ENCODE data around the gene OR52B6. TPM values are rescaled to one million over a fixed set of nuclear protein-coding genes. Genes with fewer than 3 reads are reported as not detected.
A peak's percentile ranks its signal among the peaks of the same experiment; 100 is the strongest.

Gene OR52B6
- total and polyA plus RNA-seq, 10 donors = not detected

- intact Hi-C loops (cut with DNase I; ENCODE audit: low total_unique reads) = no loop called here
- no peak for DNase-seq
- WGBS, 5 donors = 91 to 97% (median 93%) methylated on average over 11 of the region's 11 CpGs
- Histone ChIP-seq H3K4me1 (no peaks in the 10 kb centered on the region), H3K4me3 (no peak overlapping the region), H3K36me3 (no peaks in the 10 kb centered on the region), H3K9me3 (no peaks in the 10 kb centered on the region), H3K27me3 (replicated peaks in 1 of 7) (no peaks in the 10 kb centered on the region), H3K27ac (no peak overlapping the region)
- no peak for TF ChIP-seq POLR2AphosphoS5 (IDR thresholded peaks at IDR 0.05)
- no peak for TF ChIP-seq CTCF (IDR thresholded peaks at IDR 0.05 in 8 of 11, conservative IDR thresholded peaks at IDR 0.05 in 3 of 11)
- TF ChIP-seq POLR2A (IDR thresholded peaks at IDR 0.05) = no peak
Measured at GRCh38 chr11:5611627-5612026, 30.9 kb downstream of the OR52B6 start.

- 82 to 94% (median 89%) methylated on average over 3 of the region's 3 CpGs for WGBS, 5 donors
Measured at GRCh38 chr11:5618807-5619206, 38.1 kb downstream of the OR52B6 start.

GRCh38 chr11:5620651-5621521, 40.2 kb downstream of the OR52B6 start:
- WGBS, 5 donors = 72 to 79% (median 73%) methylated on average over 3 of the region's 3 CpGs
- no peak for DNase-seq
- intact Hi-C loops (cut with DNase I; ENCODE audit: low total_unique reads) = loop anchor here (10.0 kb wide), 1 partner anchor 74 kb away; no protein-coding TSS in a partner anchor
- H3K36me3 ChIP-seq = no peaks in the 10 kb centered on the region
- peak overlapping the region in 2 of 8 donors; percentile 8 to 15 for H3K27ac ChIP-seq
- H3K4me1 ChIP-seq = peaks cover 4 to 23% (median 17%) of the 10 kb centered on the region in 6 donors
- no peaks in the 10 kb centered on the region for H3K27me3 ChIP-seq (replicated peaks in 1 of 7)
- H3K4me3 ChIP-seq = no peak overlapping the region
- TF ChIP-seq POLR2AphosphoS5 (IDR thresholded peaks at IDR 0.05) = no peak
- TF ChIP-seq CTCF (IDR thresholded peaks at IDR 0.05 in 8 of 11, conservative IDR thresholded peaks at IDR 0.05 in 3 of 11) = no peak
- no peak for TF ChIP-seq POLR2A (IDR thresholded peaks at IDR 0.05)
- no peaks in the 10 kb centered on the region for H3K9me3 ChIP-seq

More at GRCh38 chr11:5618807-5619206, 38.1 kb downstream of the OR52B6 start:
- intact Hi-C loops (cut with DNase I; ENCODE audit: low total_unique reads) = no loop called here
- Histone ChIP-seq H3K4me3 (no peak overlapping the region), H3K9me3 (no peaks in the 10 kb centered on the region), H3K4me1 (peaks cover 0 to 4% (median 2%) of the 10 kb centered on the region in 6 donors), H3K27me3 (replicated peaks in 1 of 7) (no peaks in the 10 kb centered on the region), H3K27ac (no peak overlapping the region), H3K36me3 (no peaks in the 10 kb centered on the region)
- no peak for DNase-seq
- TF ChIP-seq POLR2AphosphoS5 (IDR thresholded peaks at IDR 0.05) (no peak), CTCF (IDR thresholded peaks at IDR 0.05 in 8 of 11, conservative IDR thresholded peaks at IDR 0.05 in 3 of 11) (no peak), POLR2A (IDR thresholded peaks at IDR 0.05) (no peak)

GRCh38 chr11:5621580-5621979, 40.9 kb downstream of the OR52B6 start:
- Histone ChIP-seq H3K4me3 (no peak overlapping the region), H3K27ac (peak overlapping the region in 1 of 8 donors; percentile 8), H3K4me1 (peaks cover 4 to 30% (median 24%) of the 10 kb centered on the region in 6 donors), H3K36me3 (no peaks in the 10 kb centered on the region), H3K27me3 (replicated peaks in 1 of 7) (no peaks in the 10 kb centered on the region), H3K9me3 (no peaks in the 10 kb centered on the region)
- no peak for TF ChIP-seq CTCF (IDR thresholded peaks at IDR 0.05 in 8 of 11, conservative IDR thresholded peaks at IDR 0.05 in 3 of 11)
- TF ChIP-seq POLR2AphosphoS5 (IDR thresholded peaks at IDR 0.05) = no peak
- no peak for TF ChIP-seq POLR2A (IDR thresholded peaks at IDR 0.05)
- DNase-seq = no peak
- intact Hi-C loops (cut with DNase I; ENCODE audit: low total_unique reads) = loop anchor here (10.0 kb wide), 1 partner anchor 73 kb away; no protein-coding TSS in a partner anchor
